PC-9 (cell line): Measurements from ENCODE around the gene PROB1. TPM values are rescaled to one million over a fixed set of nuclear protein-coding genes. Genes with fewer than 3 reads are reported as not detected.

Source experiments
- BruUV-seq: library from RNA; stranded (reverse); fragments of 400-500 nt; replicated peaks from 2 replicates; lab custom pipeline; 2021; lab: Mats Ljungman, UMichigan
- CTCF ChIA-PET: fragments of 300-600 bp; sonication (Branson Sonifier 250); formaldehyde crosslinking; loops from one replicate; lab custom pipeline; 2022; ENCODE audit warnings: antibody characterized with exemption; lab: Charles Lee
- POLR2A ChIA-PET: fragments of 300-600 bp; sonication (Branson Sonifier 250); formaldehyde crosslinking; loops from one replicate; lab custom pipeline; 2022; ENCODE audit warnings: antibody characterized with exemption; ENCODE audit not compliant: unreplicated experiment; lab: Charles Lee
- DNase-seq, 2 experiments: peaks; one replicate each; pipeline versions ENCODE4 v3.0.0 to v3.0.0-alpha.2; 2015 to 2022; ENCODE audit warnings: mixed read lengths in 1 of 2
- H2AFZ ChIP-seq: fragments of 200-600 bp; sonication (generic); 2 replicates; pipeline ENCODE4 v1.8.1; 2017; ENCODE audit warnings: antibody characterized with exemption
- H3F3A ChIP-seq: fragments of 200-600 bp; sonication (generic); 2 replicates; pipeline ENCODE4 v1.8.1; 2017; ENCODE audit warnings: antibody characterized with exemption, mild to moderate bottlenecking, low read depth; ENCODE audit not compliant: insufficient read depth
- H3K27ac ChIP-seq: fragments of 200-600 bp; sonication (generic); 2 replicates; pipeline ENCODE4 v1.6.1; 2016; ENCODE audit warnings: mixed run types
- H3K27me3 ChIP-seq: fragments of 200-600 bp; sonication (generic); 2 replicates; pipeline ENCODE4 v1.6.1; 2016; ENCODE audit warnings: low read depth, mixed run types; ENCODE audit not compliant: insufficient read depth
- H3K36me3 ChIP-seq: fragments of 200-600 bp; sonication (generic); 2 replicates; pipeline ENCODE4 v1.6.1; 2016; ENCODE audit warnings: low read depth, mixed run types
- H3K4me1 ChIP-seq: fragments of 200-600 bp; sonication (generic); replicated peaks from 2 replicates; pipeline ENCODE4 v1.6.1; 2016; ENCODE audit warnings: mixed run types; ENCODE audit not compliant: insufficient read depth
- H3K4me2 ChIP-seq: fragments of 200-600 bp; sonication (generic); 2 replicates; pipeline ENCODE4 v1.6.1; 2017; ENCODE audit warnings: mixed run types
- H3K4me3 ChIP-seq: fragments of 200-600 bp; sonication (generic); 2 replicates; pipeline ENCODE4 v1.6.1; 2016; ENCODE audit warnings: mixed run types
- H3K79me2 ChIP-seq: fragments of 200-600 bp; sonication (generic); 2 replicates; pipeline ENCODE4 v1.6.1; 2017; ENCODE audit warnings: low read depth, mixed run types
- H3K9me2 ChIP-seq: fragments of 200-600 bp; sonication (generic); 2 replicates; pipeline ENCODE4 v1.8.1; 2017; ENCODE audit warnings: mild to moderate bottlenecking; ENCODE audit not compliant: insufficient read depth
- H3K9me3 ChIP-seq: fragments of 200-600 bp; sonication (generic); 2 replicates; pipeline ENCODE4 v1.8.1; 2016; ENCODE audit warnings: low read depth; ENCODE audit not compliant: insufficient read depth
- H4K20me1 ChIP-seq: fragments of 200-600 bp; sonication (generic); 2 replicates; pipeline ENCODE4 v1.8.1; 2017; ENCODE audit not compliant: insufficient read depth
- EZH2 ChIP-seq: fragments of 200-600 bp; sonication (generic); IDR thresholded peaks from 2 replicates; pipeline ENCODE4 v1.8.0; 2017; ENCODE audit warnings: antibody characterized with exemption, low read depth
- intact Hi-C: fragments of 100-400 bp; cut with micrococcal nuclease; formaldehyde crosslinking; loops from one replicate; pipeline ENCODE4 v1.10.0; 2022; ENCODE audit not compliant: unreplicated experiment
- total RNA-seq: library from RNA; stranded (reverse); gene quantifications from 2 replicates; pipeline ENCODE4 v1.2.3, GENCODE V29; 2021
- TF ChIP-seq, protein P1 (sequence below): fragments of 200-600 bp; sonication (generic); conservative IDR thresholded peaks from 2 replicates; pipeline ENCODE4 v1.6.1; 2017; ENCODE audit warnings: mixed run types, antibody characterized with exemption, mild to moderate bottlenecking, moderate library complexity

PROB1 gene
- total RNA-seq, 1 experiment from 2014 or later: 2.9 TPM

GRCh38 chr5:139403787-139404483, 9.0 kb upstream of the PROB1 start, which contains the start of gene SPATA24:
Gene SPATA24 (minus strand): TSS chr5:139404089. CDS start chr5:139404060, 29 bp downstream.
- H3K36me3 ChIP-seq: no peaks in the 10 kb centered on the region
- peaks cover 8% of the 10 kb centered on the region; the same call in 1 of the 2 replicates for H3F3A ChIP-seq
- H3K4me3 ChIP-seq: peak within 1 kb of the TSS; percentile 67
- no peaks in the 10 kb centered on the region for H3K79me2 ChIP-seq
- peaks cover 15% of the 10 kb centered on the region for H3K4me1 ChIP-seq
- no TSS peak for BruUV-seq
- POLR2A ChIA-PET: interaction anchor here (0.6 kb wide), 2 partner anchors 358 to 1066 kb away, joined by 5 to 24 read pairs; no protein-coding TSS in a partner anchor
- H3K9me2 ChIP-seq: no peaks in the 10 kb centered on the region
- H4K20me1 ChIP-seq: no peaks in the 10 kb centered on the region
- no peaks in the 10 kb centered on the region for H3K9me3 ChIP-seq
- no peak for TF ChIP-seq EZH2
- TF ChIP-seq, protein P1, sequence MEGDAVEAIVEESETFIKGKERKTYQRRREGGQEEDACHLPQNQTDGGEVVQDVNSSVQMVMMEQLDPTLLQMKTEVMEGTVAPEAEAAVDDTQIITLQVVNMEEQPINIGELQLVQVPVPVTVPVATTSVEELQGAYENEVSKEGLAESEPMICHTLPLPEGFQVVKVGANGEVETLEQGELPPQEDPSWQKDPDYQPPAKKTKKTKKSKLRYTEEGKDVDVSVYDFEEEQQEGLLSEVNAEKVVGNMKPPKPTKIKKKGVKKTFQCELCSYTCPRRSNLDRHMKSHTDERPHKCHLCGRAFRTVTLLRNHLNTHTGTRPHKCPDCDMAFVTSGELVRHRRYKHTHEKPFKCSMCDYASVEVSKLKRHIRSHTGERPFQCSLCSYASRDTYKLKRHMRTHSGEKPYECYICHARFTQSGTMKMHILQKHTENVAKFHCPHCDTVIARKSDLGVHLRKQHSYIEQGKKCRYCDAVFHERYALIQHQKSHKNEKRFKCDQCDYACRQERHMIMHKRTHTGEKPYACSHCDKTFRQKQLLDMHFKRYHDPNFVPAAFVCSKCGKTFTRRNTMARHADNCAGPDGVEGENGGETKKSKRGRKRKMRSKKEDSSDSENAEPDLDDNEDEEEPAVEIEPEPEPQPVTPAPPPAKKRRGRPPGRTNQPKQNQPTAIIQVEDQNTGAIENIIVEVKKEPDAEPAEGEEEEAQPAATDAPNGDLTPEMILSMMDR: no peak
- H3K4me2 ChIP-seq: peak within 1 kb of the TSS; percentile 95
- intact Hi-C loops: no loop called here
- CTCF ChIA-PET: no interaction called here
- H3K27ac ChIP-seq: peak within 1 kb of the TSS; percentile 78
- no peaks in the 10 kb centered on the region for H3K27me3 ChIP-seq
- H2AFZ ChIP-seq: peak within 1 kb of the TSS; percentile 76
- DNase-seq: peak; percentile 91 to 95

DNA sequence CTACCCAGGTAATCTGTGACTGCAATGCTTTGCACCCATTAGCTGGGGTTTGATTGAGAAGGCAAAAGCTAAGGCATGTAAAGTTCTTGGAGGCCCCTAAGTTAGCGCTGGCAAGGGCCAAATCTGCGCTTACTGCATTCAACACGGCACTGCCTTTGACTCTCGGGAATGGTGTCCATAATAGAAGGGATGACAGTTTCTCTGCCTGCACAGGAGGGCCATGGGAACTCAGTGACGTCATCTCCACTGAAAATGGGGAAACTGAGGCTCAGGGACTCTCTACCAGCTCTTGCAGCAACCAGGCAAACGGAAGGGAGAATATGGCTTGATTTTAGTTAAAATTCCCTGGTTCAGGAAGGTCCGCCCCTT, 8.5 kb upstream of the PROB1 start:
- CTCF ChIA-PET: interaction anchor here (0.5 to 0.6 kb wide), 3 partner anchors 347 to 1125 kb away, joined by 4 to 9 read pairs (median 7); no protein-coding TSS in a partner anchor
- no peaks in the 10 kb centered on the region for H3K9me2 ChIP-seq
- peak overlapping the region; percentile 78 for H3K27ac ChIP-seq
- intact Hi-C loops: no loop called here
- BruUV-seq: TSS peak; percentile 70
- no peaks in the 10 kb centered on the region for H3K79me2 ChIP-seq
- no peaks in the 10 kb centered on the region for H3K36me3 ChIP-seq
- no peaks in the 10 kb centered on the region for H4K20me1 ChIP-seq
- no peak for DNase-seq
- H3K27me3 ChIP-seq: no peaks in the 10 kb centered on the region
- H3K4me1 ChIP-seq: peaks cover 15% of the 10 kb centered on the region
- H3K4me3 ChIP-seq: peak overlapping the region; percentile 67
- no peaks in the 10 kb centered on the region for H3K9me3 ChIP-seq
- POLR2A ChIA-PET: interaction anchor here (0.5 to 0.6 kb wide), 2 partner anchors 93 to 358 kb away, joined by 5 to 8 read pairs; no protein-coding TSS in a partner anchor
- H3K4me2 ChIP-seq: peak overlapping the region; percentile 95
- H3F3A ChIP-seq: peaks cover 8% of the 10 kb centered on the region; the same call in 1 of the 2 replicates
- TF ChIP-seq, protein P1: no peak
- TF ChIP-seq EZH2: no peak
- peak overlapping the region; percentile 76 for H2AFZ ChIP-seq

DNA sequence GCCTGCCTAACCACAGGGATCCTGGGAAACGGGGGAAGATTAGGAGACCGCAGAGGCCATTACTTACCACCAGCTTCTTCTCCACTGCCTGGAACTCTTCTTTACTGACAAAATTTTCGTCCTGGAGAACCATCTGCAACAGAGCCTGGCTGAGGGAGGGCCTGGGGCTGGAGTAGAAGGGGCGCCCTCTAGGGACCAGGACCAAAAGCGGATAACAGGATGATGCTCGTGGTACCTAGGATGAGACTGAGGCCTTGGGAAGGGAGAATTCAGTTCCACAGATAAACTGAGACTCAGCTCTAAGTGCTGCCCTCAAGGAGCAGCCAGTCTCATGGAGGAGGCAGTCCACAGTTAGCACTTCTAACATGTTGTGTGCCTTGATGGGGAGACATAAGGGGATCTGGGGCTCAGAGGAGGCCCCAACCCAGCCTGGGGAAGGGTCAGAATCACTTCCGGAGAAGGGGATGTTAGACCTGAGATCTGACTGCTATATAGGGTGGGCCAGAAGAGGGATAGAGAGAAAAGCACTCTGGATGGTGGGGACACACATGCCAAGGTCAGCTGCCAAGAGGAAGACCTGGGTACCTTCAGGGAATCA, 7.8 kb upstream of the PROB1 start:
- intact Hi-C loops: no loop called here
- POLR2A ChIA-PET: no interaction called here
- CTCF ChIA-PET: interaction anchor here (0.5 to 0.7 kb wide), 5 partner anchors 61 to 1125 kb away, joined by 3 to 12 read pairs (median 7); no protein-coding TSS in a partner anchor
- TF ChIP-seq EZH2: no peak
- TF ChIP-seq, protein P1: peak; percentile 62
- H3K9me2 ChIP-seq: no peaks in the 10 kb centered on the region
- no peak for DNase-seq
- H3K4me2 ChIP-seq: peak overlapping the region; percentile 95
- BruUV-seq: no TSS peak
- H3F3A ChIP-seq: peaks cover 8% of the 10 kb centered on the region; the same call in 1 of the 2 replicates
- no peaks in the 10 kb centered on the region for H3K9me3 ChIP-seq
- H3K27me3 ChIP-seq: no peaks in the 10 kb centered on the region
- no peaks in the 10 kb centered on the region for H3K79me2 ChIP-seq
- no peak overlapping the region for H2AFZ ChIP-seq
- no peaks in the 10 kb centered on the region for H4K20me1 ChIP-seq
- H3K4me1 ChIP-seq: peaks cover 15% of the 10 kb centered on the region
- H3K36me3 ChIP-seq: no peaks in the 10 kb centered on the region
- peak overlapping the region; percentile 78; the same call in 1 of the 2 replicates for H3K27ac ChIP-seq
- peak overlapping the region; percentile 67; the same call in 1 of the 2 replicates for H3K4me3 ChIP-seq
